Calu3 (cell line): ENCODE data around the gene KCTD20. TPM values are rescaled to one million over a fixed set of nuclear protein-coding genes. Genes with fewer than 3 reads are reported as not detected.

ENCODE experiments used
- BruUV-seq: library from RNA; stranded (reverse); fragments of 400-500 nt; replicated peaks from 2 replicates; lab custom pipeline; 2021; lab: Mats Ljungman, UMichigan
- CTCF ChIA-PET: fragments of 300-600 bp; sonication (Branson Sonifier 250); formaldehyde crosslinking; loops from one replicate; lab custom pipeline; 2022; ENCODE audit warnings: antibody characterized with exemption; lab: Charles Lee
- DNase-seq: peaks from one replicate; pipeline ENCODE4 v3.0.0; 2022
- H3K27ac Mint-ChIP-seq: one replicate; pipeline ENCODE4 v1.8.0; 2022; ENCODE audit warnings: mixed read lengths; ENCODE audit not compliant: unreplicated experiment
- H3K27me3 Mint-ChIP-seq: one replicate; pipeline ENCODE4 v1.8.0; 2022; ENCODE audit warnings: mixed read lengths; ENCODE audit not compliant: unreplicated experiment
- H3K36me3 Mint-ChIP-seq: one replicate; pipeline ENCODE4 v1.8.0; 2022; ENCODE audit warnings: mild to moderate bottlenecking, moderate library complexity, mixed read lengths; ENCODE audit not compliant: insufficient read depth, unreplicated experiment
- H3K4me1 Mint-ChIP-seq: one replicate; pipeline ENCODE4 v1.8.0; 2022; ENCODE audit warnings: mild to moderate bottlenecking, low read depth, mixed read lengths; ENCODE audit not compliant: unreplicated experiment
- H3K4me3 Mint-ChIP-seq: one replicate; pipeline ENCODE4 v1.8.0; 2022; ENCODE audit warnings: mild to moderate bottlenecking, low read depth, moderate library complexity, mixed read lengths; ENCODE audit not compliant: unreplicated experiment
- H3K9me3 Mint-ChIP-seq: one replicate; pipeline ENCODE4 v1.8.0; 2022; ENCODE audit warnings: low read depth, mixed read lengths; ENCODE audit not compliant: unreplicated experiment
- intact Hi-C: fragments of 100-400 bp; cut with micrococcal nuclease; formaldehyde crosslinking; loops from one replicate; pipeline ENCODE4 v1.10.0; 2022; ENCODE audit not compliant: unreplicated experiment
- total RNA-seq: library from RNA; stranded (reverse); gene quantifications from 2 replicates; pipeline ENCODE4 v1.2.3, GENCODE V29; 2022
- TF ChIP-seq, protein P1 (sequence below): fragments of 200-600 bp; IDR thresholded peaks from one replicate; pipeline ENCODE4 v1.8.0; 2022; ENCODE audit warnings: antibody characterized with exemption; ENCODE audit not compliant: unreplicated experiment

KCTD20 gene
- total RNA-seq, 1 experiment from 2014 or later: 45.1 TPM

DNA sequence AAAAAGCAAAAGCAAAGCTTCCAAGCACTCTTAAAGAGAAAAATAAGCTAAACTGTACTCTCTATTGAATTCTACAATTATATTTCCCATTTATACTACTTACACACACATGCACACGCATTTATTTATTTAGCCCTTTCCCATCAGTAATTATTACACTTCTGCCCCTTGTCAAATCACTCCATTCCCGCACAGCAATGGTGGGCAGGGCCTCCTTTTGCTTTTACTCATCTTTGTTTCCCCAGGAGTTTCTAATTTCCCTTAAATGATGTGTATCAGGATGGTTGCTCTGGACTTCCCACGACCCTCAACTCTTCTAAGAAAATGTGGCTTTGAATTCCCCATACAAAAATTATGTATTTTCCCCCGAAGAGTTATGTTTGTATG, 20.1 kb upstream of the KCTD20 start:
- TF ChIP-seq, protein P1, sequence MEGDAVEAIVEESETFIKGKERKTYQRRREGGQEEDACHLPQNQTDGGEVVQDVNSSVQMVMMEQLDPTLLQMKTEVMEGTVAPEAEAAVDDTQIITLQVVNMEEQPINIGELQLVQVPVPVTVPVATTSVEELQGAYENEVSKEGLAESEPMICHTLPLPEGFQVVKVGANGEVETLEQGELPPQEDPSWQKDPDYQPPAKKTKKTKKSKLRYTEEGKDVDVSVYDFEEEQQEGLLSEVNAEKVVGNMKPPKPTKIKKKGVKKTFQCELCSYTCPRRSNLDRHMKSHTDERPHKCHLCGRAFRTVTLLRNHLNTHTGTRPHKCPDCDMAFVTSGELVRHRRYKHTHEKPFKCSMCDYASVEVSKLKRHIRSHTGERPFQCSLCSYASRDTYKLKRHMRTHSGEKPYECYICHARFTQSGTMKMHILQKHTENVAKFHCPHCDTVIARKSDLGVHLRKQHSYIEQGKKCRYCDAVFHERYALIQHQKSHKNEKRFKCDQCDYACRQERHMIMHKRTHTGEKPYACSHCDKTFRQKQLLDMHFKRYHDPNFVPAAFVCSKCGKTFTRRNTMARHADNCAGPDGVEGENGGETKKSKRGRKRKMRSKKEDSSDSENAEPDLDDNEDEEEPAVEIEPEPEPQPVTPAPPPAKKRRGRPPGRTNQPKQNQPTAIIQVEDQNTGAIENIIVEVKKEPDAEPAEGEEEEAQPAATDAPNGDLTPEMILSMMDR: no peak
- DNase-seq: no peak
- no peaks in the 10 kb centered on the region for H3K27me3 Mint-ChIP-seq
- no peaks in the 10 kb centered on the region for H3K9me3 Mint-ChIP-seq
- H3K27ac Mint-ChIP-seq: peak overlapping the region; percentile 85
- peak overlapping the region; percentile 74 for H3K4me3 Mint-ChIP-seq
- intact Hi-C loops: loop anchor here (2.0 kb wide), 1 partner anchor 336 kb away; no protein-coding TSS in a partner anchor
- CTCF ChIA-PET: interaction anchor here (0.5 to 1.0 kb wide), 7 partner anchors 19 to 360 kb away, joined by 3 to 11 read pairs (median 3); partner anchors contain the start of genes KCTD20 and PXT1
- H3K4me1 Mint-ChIP-seq: peaks cover 18% of the 10 kb centered on the region
- BruUV-seq: no TSS peak
- peaks cover 13% of the 10 kb centered on the region for H3K36me3 Mint-ChIP-seq

GRCh38 chr6:36423101-36423824, 19.5 kb upstream of the KCTD20 start:
- peaks cover 18% of the 10 kb centered on the region for H3K4me1 Mint-ChIP-seq
- intact Hi-C loops: loop anchor here (2.0 kb wide), 1 partner anchor 336 kb away; no protein-coding TSS in a partner anchor
- CTCF ChIA-PET: interaction anchor here (0.5 to 1.2 kb wide), 10 partner anchors 18 to 360 kb away, joined by 3 to 11 read pairs (median 4); partner anchors contain the start of genes KCTD20 and PXT1
- H3K9me3 Mint-ChIP-seq: no peaks in the 10 kb centered on the region
- peak; percentile 99 for DNase-seq
- TF ChIP-seq, protein P1: peak; percentile 54
- H3K4me3 Mint-ChIP-seq: peak overlapping the region; percentile 74
- H3K36me3 Mint-ChIP-seq: peaks cover 13% of the 10 kb centered on the region
- no TSS peak for BruUV-seq
- H3K27ac Mint-ChIP-seq: peak overlapping the region; percentile 85
- no peaks in the 10 kb centered on the region for H3K27me3 Mint-ChIP-seq

GRCh38 chr6:36426622-36427021, 16.2 kb upstream of the KCTD20 start:
- no peak for DNase-seq
- H3K27me3 Mint-ChIP-seq: no peaks in the 10 kb centered on the region
- TF ChIP-seq, protein P1: no peak
- no peaks in the 10 kb centered on the region for H3K9me3 Mint-ChIP-seq
- no peak overlapping the region for H3K4me3 Mint-ChIP-seq
- no peak overlapping the region for H3K27ac Mint-ChIP-seq
- CTCF ChIA-PET: no interaction called here
- intact Hi-C loops: no loop called here
- peaks cover 18% of the 10 kb centered on the region for H3K4me1 Mint-ChIP-seq
- no TSS peak for BruUV-seq
- peaks cover 13% of the 10 kb centered on the region for H3K36me3 Mint-ChIP-seq

- TF ChIP-seq, protein P1: no peak
- no peaks in the 10 kb centered on the region for H3K27me3 Mint-ChIP-seq
- no peak for DNase-seq
- no peak overlapping the region for H3K4me3 Mint-ChIP-seq
- intact Hi-C loops: no loop called here
- no peaks in the 10 kb centered on the region for H3K9me3 Mint-ChIP-seq
- no TSS peak for BruUV-seq
- H3K4me1 Mint-ChIP-seq: no peaks in the 10 kb centered on the region
- CTCF ChIA-PET: no interaction called here
- no peaks in the 10 kb centered on the region for H3K36me3 Mint-ChIP-seq
- no peak overlapping the region for H3K27ac Mint-ChIP-seq
Observed at GRCh38 chr6:36428911-36429310, 13.9 kb upstream of the KCTD20 start.
